H1 (cell line): ENCODE measurements around the gene RBMS2. TPM values are rescaled to one million over a fixed set of nuclear protein-coding genes. Genes with fewer than 3 reads are reported as not detected.

Experiments
- CTCF ChIA-PET: fragments of 300-600 bp; sonication (Branson Sonifier 250); formaldehyde crosslinking; loops from one replicate; lab custom pipeline; 2021; ENCODE audit not compliant: partially characterized antibody; lab: Charles Lee
- POLR2A ChIA-PET: fragments of 300-600 bp; sonication (Branson Sonifier 250); formaldehyde crosslinking; loops from one replicate; lab custom pipeline; 2021; ENCODE audit warnings: inconsistent platforms; ENCODE audit not compliant: partially characterized antibody; lab: Charles Lee
- DNase-seq, 2 experiments: peaks; one replicate each; pipeline versions ENCODE4 v3.0.0 to v3.0.0-alpha.2; 2010 to 2022; ENCODE audit warnings: low spot score in 2 of 2, low read depth in 1 of 2, mixed read lengths in 1 of 2
- FAIRE-seq: peaks from 2 replicates; lab custom pipeline; 2011; peaks lifted over from hg19 to GRCh38; lab: Jason Lieb, UNC
- H2AFZ ChIP-seq: 2 replicates; pipeline ENCODE4 v1.8.1; 2012; ENCODE audit warnings: low read length, inconsistent platforms
- H2AK5ac ChIP-seq: 2 replicates; pipeline ENCODE4 v1.6.1; 2013; ENCODE audit warnings: low read depth, low read length
- H2BK120ac ChIP-seq: replicated peaks from 2 replicates; pipeline ENCODE3; 2013; ENCODE audit warnings: low read depth, low read length, inconsistent platforms
- H2BK12ac ChIP-seq: 2 replicates; pipeline ENCODE4 v1.6.1; 2013; ENCODE audit warnings: low read depth, low read length
- H2BK15ac ChIP-seq: 2 replicates; pipeline ENCODE4 v1.6.1; 2013; ENCODE audit warnings: low read length
- H2BK20ac ChIP-seq: 2 replicates; pipeline ENCODE4 v1.6.1; 2013; ENCODE audit warnings: low read length
- H2BK5ac ChIP-seq: 2 replicates; pipeline ENCODE4 v1.6.1; 2013; ENCODE audit warnings: low read depth, low read length
- H3K14ac ChIP-seq: 2 replicates; pipeline ENCODE4 v1.6.1; 2013; ENCODE audit warnings: inconsistent platforms; ENCODE audit not compliant: insufficient read length
- H3K18ac ChIP-seq: 2 replicates; pipeline ENCODE4 v1.6.1; 2013; ENCODE audit warnings: low read length; ENCODE audit errors: extremely low read depth
- H3K23ac ChIP-seq: 2 replicates; pipeline ENCODE4 v1.6.1; 2013; ENCODE audit warnings: inconsistent platforms; ENCODE audit not compliant: insufficient read length
- H3K23me2 ChIP-seq: 2 replicates; pipeline ENCODE4 v1.6.1; 2013; ENCODE audit warnings: low read depth, low read length
- H3K27ac ChIP-seq: 2 replicates; pipeline ENCODE4 v1.6.1; 2011; ENCODE audit warnings: low read depth, low read length, inconsistent platforms
- H3K27me3 ChIP-seq, 4 experiments: replicated peaks in 1 of 4; 1 replicate in 1 of 4; 2 replicates in 3 of 4; pipeline versions ENCODE4 v1.6.1 to v1.8.1; 2011 to 2013; ENCODE audit warnings: low read length in 3 of 4, mild to moderate bottlenecking in 3 of 4, inconsistent platforms in 2 of 4, mixed read lengths in 2 of 4, moderate library complexity in 1 of 4; ENCODE audit not compliant: control insufficient read depth in 3 of 4, insufficient read depth in 3 of 4; ENCODE audit errors: extremely low read depth in 1 of 4
- H3K36me3 ChIP-seq, 4 experiments: 2 replicates each; pipeline versions ENCODE4 v1.6.1 to v1.8.1; 2011 to 2013; ENCODE audit warnings: mild to moderate bottlenecking in 4 of 4, low read length in 3 of 4, moderate library complexity in 2 of 4, control low read depth in 1 of 4, inconsistent platforms in 1 of 4; ENCODE audit not compliant: insufficient read depth in 4 of 4, control insufficient read depth in 2 of 4
- H3K4ac ChIP-seq: replicated peaks from 2 replicates; pipeline ENCODE3; 2013; ENCODE audit warnings: low read length, low read depth, mixed read lengths, inconsistent platforms; ENCODE audit not compliant: insufficient read length
- H3K4me1 ChIP-seq, 4 experiments: replicated peaks in 1 of 4; 1 replicate in 1 of 4; 2 replicates in 3 of 4; pipeline versions ENCODE4 v1.6.1 to v1.8.1; 2011 to 2013; ENCODE audit warnings: low read length in 3 of 4, inconsistent platforms in 2 of 4, mixed read lengths in 1 of 4; ENCODE audit not compliant: insufficient read depth in 4 of 4, control insufficient read depth in 3 of 4
- H3K4me2 ChIP-seq, 2 experiments: 2 replicates each; pipeline versions ENCODE4 v1.6.1 to v1.8.1; 2011 to 2013; ENCODE audit warnings: low read depth in 2 of 2, low read length in 2 of 2, control low read depth in 1 of 2, inconsistent platforms in 1 of 2, mild to moderate bottlenecking in 1 of 2; ENCODE audit not compliant: insufficient read depth in 1 of 2
- H3K4me3 ChIP-seq, 4 experiments: fragments of 200-600, 300-600 bp in 1 of 4; sonication (generic), shearing (Covaris generic), sonication (Bioruptor Twin) in 1 of 4; 2 replicates each; pipeline versions ENCODE4 v1.5.1 to v1.8.1; 2011 to 2016; ENCODE audit warnings: low read length in 4 of 4, low read depth in 3 of 4, control low read depth in 2 of 4, inconsistent platforms in 2 of 4, mild to moderate bottlenecking in 2 of 4, mixed read lengths in 1 of 4, moderate library complexity in 1 of 4; ENCODE audit not compliant: insufficient read depth in 2 of 4; ENCODE audit errors: extremely low read depth in 1 of 4
- H3K56ac ChIP-seq: replicated peaks from 2 replicates; pipeline ENCODE3; 2013; ENCODE audit warnings: low read depth, mild to moderate bottlenecking, mixed read lengths, low read length, inconsistent platforms; ENCODE audit not compliant: insufficient read length
- H3K79me1 ChIP-seq: 2 replicates; pipeline ENCODE4 v1.6.1; 2013; ENCODE audit warnings: low read depth, low read length, control low read depth
- H3K79me2 ChIP-seq, 2 experiments: 2 replicates each; pipeline versions ENCODE4 v1.6.1 to v1.8.1; 2012 to 2013; ENCODE audit warnings: low read length in 2 of 2, mild to moderate bottlenecking in 2 of 2, inconsistent platforms in 1 of 2; ENCODE audit not compliant: insufficient read depth in 2 of 2, control insufficient read depth in 1 of 2
- H3K9ac ChIP-seq, 4 experiments: replicated peaks in 1 of 4; 1 replicate in 1 of 4; 2 replicates in 3 of 4; pipeline versions ENCODE4 v1.6.1 to v1.8.1; 2011 to 2013; ENCODE audit warnings: low read depth in 3 of 4, low read length in 3 of 4, control low read depth in 2 of 4, mild to moderate bottlenecking in 2 of 4, moderate library complexity in 2 of 4, inconsistent platforms in 1 of 4; ENCODE audit errors: extremely low read depth in 1 of 4
- H3K9me3 ChIP-seq, 2 experiments: 2 replicates each; pipeline versions ENCODE4 v1.6.1 to v1.8.1; 2012 to 2013; ENCODE audit warnings: mild to moderate bottlenecking in 2 of 2, moderate library complexity in 2 of 2, control low read depth in 1 of 2, inconsistent platforms in 1 of 2, low read depth in 1 of 2, low read length in 1 of 2, mixed read lengths in 1 of 2; ENCODE audit not compliant: insufficient read depth in 2 of 2
- H4K20me1 ChIP-seq, 2 experiments: replicated peaks in 1 of 2; 2 replicates each; pipeline versions ENCODE3 to v1.8.1; 2011 to 2013; ENCODE audit warnings: inconsistent platforms in 2 of 2, low read length in 2 of 2, mild to moderate bottlenecking in 1 of 2; ENCODE audit not compliant: insufficient read depth in 2 of 2, control insufficient read depth in 1 of 2
- H4K5ac ChIP-seq: 2 replicates; pipeline ENCODE4 v1.6.1; 2013; ENCODE audit warnings: low read length, low read depth, mixed read lengths, inconsistent platforms; ENCODE audit not compliant: insufficient read length
- H4K8ac ChIP-seq: 2 replicates; pipeline ENCODE4 v1.8.0; 2013; ENCODE audit warnings: mild to moderate bottlenecking, moderate library complexity, low read length, inconsistent platforms; ENCODE audit not compliant: insufficient read depth; ENCODE audit errors: extremely low read depth
- H4K91ac ChIP-seq: replicated peaks from 2 replicates; pipeline ENCODE3; 2013; ENCODE audit warnings: low read length, mixed read lengths, inconsistent platforms; ENCODE audit not compliant: insufficient read length
- HDAC2 ChIP-seq, 2 experiments: fragments of 300-600 bp in 1 of 2; sonication (generic) in 1 of 2; IDR thresholded peaks; 2 replicates each; pipeline ENCODE4 v1.6.1; 2011 to 2012; ENCODE audit warnings: low read depth in 2 of 2, low read length in 2 of 2, mild to moderate bottlenecking in 2 of 2, moderate library complexity in 2 of 2, borderline replicate concordance in 1 of 2, inconsistent platforms in 1 of 2
- KDM4A ChIP-seq: IDR thresholded peaks from one replicate; pipeline ENCODE4 v1.7.1; 2012; ENCODE audit warnings: low read depth, mild to moderate bottlenecking, moderate library complexity, low read length, inconsistent platforms; ENCODE audit not compliant: severe bottlenecking
- RBBP5 ChIP-seq: IDR thresholded peaks from 2 replicates; pipeline ENCODE4 v1.7.1; 2012; ENCODE audit warnings: low read depth, mild to moderate bottlenecking, inconsistent platforms, low read length, moderate library complexity, borderline replicate concordance
- SIN3A ChIP-seq, 2 experiments: IDR thresholded peaks in 1 of 2; conservative IDR thresholded peaks in 1 of 2; 2 replicates each; pipeline ENCODE4 v1.6.1; 2011 to 2012; ENCODE audit warnings: low read length in 2 of 2, improper control_type of control experiment in 1 of 2, low read depth in 1 of 2, mild to moderate bottlenecking in 1 of 2
- SUZ12 ChIP-seq: fragments of 200-600 bp; sonication (generic); IDR thresholded peaks from 2 replicates; pipeline ENCODE4 v1.6.1; 2012; ENCODE audit warnings: mild to moderate bottlenecking, inconsistent platforms, low read length, moderate library complexity, mixed read lengths
- TCF12 ChIP-seq: IDR thresholded peaks from 2 replicates; pipeline ENCODE4 v1.6.1; 2011; ENCODE audit warnings: low read depth, mild to moderate bottlenecking, low read length
- WGBS, 2 experiments: shearing (Covaris generic) in 1 of 2; methylation state at CpG; one replicate each; pipeline versions ENCODE4 v1.1.6 to v1.1.7; 2013 to 2015; ENCODE audit warnings: low lambda C conversion rate in 2 of 2, mixed read lengths in 2 of 2, inconsistent platforms in 1 of 2, low coverage in 1 of 2, missing lambda C conversion rate in 1 of 2; ENCODE audit not compliant: insufficient replicate concordance in 2 of 2, insufficient coverage in 1 of 2, insufficient read length in 1 of 2; ENCODE audit errors: extremely low coverage in 1 of 2, missing lambda C conversion rate in 1 of 2; 5-methylcytosine and 5-hydroxymethylcytosine counted together
- polyA plus RNA-seq, 7 experiments: library from polyadenylated mRNA; depleted of rRNA in 3 of 7; stranded (reverse) in 5 of 7; unstranded in 2 of 7; fragments of >200 nt in 5 of 7; fragments of 200-250 nt in 2 of 7; gene quantifications; 1 replicate in 5 of 7; 2 replicates in 1 of 7; 4 replicates in 1 of 7; pipeline versions ENCODE4 v1.2.1 to v1.2.3, GENCODE V29; 2011 to 2013; ENCODE audit warnings: missing spikeins in 2 of 7, mixed read lengths in 2 of 7
- total RNA-seq: library from RNA; stranded (reverse); fragmentation: NEBNext Ultra II Directional; extraction: Animal tissue kit (Norgen Biotek cat#: 25700); gene quantifications from 2 replicates; pipeline ENCODE4 v1.2.1, GENCODE V29; 2021

The RBMS2 gene
- total and polyA plus RNA-seq, 2 of the 8 experiments (the other 6 are each of a cell fraction or from before 2014, with no cell fraction given), result 9.6 to 31.3 TPM

DNA sequence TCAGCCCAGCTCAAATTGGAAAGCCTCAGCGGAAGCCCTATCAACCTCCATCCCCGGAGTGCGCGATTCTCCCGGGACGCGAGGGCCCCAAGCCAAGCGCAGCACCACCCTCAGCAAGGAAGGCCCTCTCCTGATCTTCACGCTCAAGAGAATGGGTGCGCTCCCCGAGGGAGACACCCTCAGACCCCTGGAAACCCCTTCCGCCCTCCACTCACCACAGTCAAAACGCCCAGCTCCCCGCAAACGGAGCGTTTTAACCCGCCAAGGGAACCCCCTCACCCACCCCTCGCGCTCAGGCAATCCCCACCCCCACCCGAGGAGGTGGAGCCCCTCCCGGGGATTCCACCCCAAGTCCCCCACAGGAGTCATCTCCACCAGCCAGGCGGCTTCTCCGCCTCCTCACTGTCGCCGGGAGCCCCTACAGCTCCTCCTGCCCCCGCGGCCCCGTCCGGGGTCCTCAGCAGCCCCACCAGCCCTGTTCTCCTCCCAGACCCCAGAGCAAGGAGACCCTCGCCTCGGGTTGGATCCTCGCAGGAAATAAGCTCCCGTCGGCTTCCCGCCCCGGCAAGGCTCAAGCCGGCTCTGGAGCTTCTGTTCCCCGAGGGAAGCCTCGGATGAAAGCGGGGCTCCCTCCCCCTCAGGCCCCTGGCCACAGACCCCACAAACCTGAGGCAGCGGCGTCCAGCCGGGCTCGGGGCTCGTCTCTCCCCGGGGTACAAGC is 108.0 kb downstream of the RBMS2 start:
- H2BK120ac ChIP-seq, result no peak overlapping the region
- H3K4ac ChIP-seq, result no peak overlapping the region
- H4K91ac ChIP-seq, result no peak overlapping the region
- H3K4me1 ChIP-seq, result peaks cover 14 to 32% (median 24%) of the 10 kb centered on the region in 4 experiments
- no peak overlapping the region for H4K8ac ChIP-seq
- peaks cover 8% of the 10 kb centered on the region for H3K23me2 ChIP-seq
- H4K20me1 ChIP-seq, result peaks cover 0 to 4% of the 10 kb centered on the region in 2 experiments
- no peak overlapping the region for H3K14ac ChIP-seq
- no peak overlapping the region for H2BK15ac ChIP-seq
- FAIRE-seq, result no peak
- H3K4me3 ChIP-seq, result peak overlapping the region; percentile 65 to 93 (median 88)
- H3K9me3 ChIP-seq, result no peaks in the 10 kb centered on the region
- H3K23ac ChIP-seq, result no peak overlapping the region
- peak; percentile 92 for TF ChIP-seq KDM4A
- peak; percentile 41; the same call in 1 of the 2 replicates for TF ChIP-seq RBBP5
- 0 out of 4 replicates have a peak, but pooled peaks of 1 of the 2 experiments have one; percentile 54 for TF ChIP-seq SIN3A (conservative IDR thresholded peaks at IDR 0.05 in 1 of 2, IDR thresholded peaks at IDR 0.05 in 1 of 2; ENCODE audit: low read depth in 1 of 2, low read length in 2 of 2)
- peak; percentile 23; the same call in 1 of the 2 replicates for TF ChIP-seq SUZ12
- TF ChIP-seq TCF12, result no peak
- 0 out of 4 replicates have a peak, but pooled peaks of 1 of the 2 experiments have one; percentile 38 for TF ChIP-seq HDAC2 (IDR thresholded peaks at IDR 0.05; ENCODE audit: borderline replicate concordance in 1 of 2, low read depth in 2 of 2, low read length in 2 of 2)
- no peaks in the 10 kb centered on the region for H3K27me3 ChIP-seq
- peak in 1 of 2 experiments; percentile 52 for DNase-seq
- H3K36me3 ChIP-seq, result peaks cover 0 to 5% (median 0%) of the 10 kb centered on the region in 4 experiments; a peak in 1 of 8 replicates
- peak overlapping the region; percentile 22 to 68 (median 61); a peak in 6 of 7 replicates for H3K9ac ChIP-seq
- peaks cover 11 to 59% of the 10 kb centered on the region in 2 experiments for H3K79me2 ChIP-seq
- CTCF ChIA-PET, result interaction anchor here (0.6 to 11.2 kb wide), 9 partner anchors 6 to 884 kb away, joined by 3 to 107 read pairs (median 4); no protein-coding TSS in a partner anchor
- H2BK5ac ChIP-seq, result peak overlapping the region; percentile 61; the same call in 1 of the 2 replicates
- no peak overlapping the region for H2BK12ac ChIP-seq
- H2AFZ ChIP-seq, result no peak overlapping the region
- WGBS, 2 experiments, result 0% methylated on average over 27 of the region's 46 CpGs; no CpG with 5 or more reads in 1 of the 2 experiments
- peak overlapping the region; percentile 86 to 89 for H3K4me2 ChIP-seq
- H3K56ac ChIP-seq, result peak overlapping the region; percentile 70
- POLR2A ChIA-PET, result interaction anchor here (0.5 to 3.4 kb wide), 28 partner anchors 9 to 868 kb away, joined by 3 to 34 read pairs (median 4); partner anchors contain the start of genes ATP5F1B, NACA, PTGES3 and RBMS2
- peak overlapping the region; percentile 52; the same call in 1 of the 2 replicates for H3K18ac ChIP-seq
- H2BK20ac ChIP-seq, result no peak overlapping the region
- H4K5ac ChIP-seq, result peak overlapping the region; percentile 68
- no peak overlapping the region for H2AK5ac ChIP-seq
- H3K79me1 ChIP-seq, result no peaks in the 10 kb centered on the region
- peak overlapping the region; percentile 50; the same call in 1 of the 2 replicates for H3K27ac ChIP-seq
